NB4 (cell line): ENCODE measurements around the gene VIPR2.

Experiments
- DNase-seq: peaks from one replicate; pipeline ENCODE4 v3.0.0; 2010; ENCODE audit warnings: low read depth
- H3K4me3 ChIP-seq: one replicate; pipeline ENCODE4 v1.5.1; 2011; ENCODE audit warnings: mild to moderate bottlenecking, low read depth, low read length, moderate library complexity
- CTCF ChIP-seq: IDR thresholded peaks from one replicate; pipeline ENCODE4 v1.5.1; 2012; ENCODE audit warnings: low read depth, low read length
- MAX ChIP-seq: IDR thresholded peaks from 2 replicates; pipeline ENCODE4 v1.6.1; 2011; ENCODE audit warnings: low read depth, low read length
- MYC ChIP-seq: IDR thresholded peaks from 2 replicates; pipeline ENCODE4 v1.6.1; 2011; ENCODE audit warnings: low read depth, low read length
- POLR2A ChIP-seq: IDR thresholded peaks from 2 replicates; pipeline ENCODE4 v1.6.1; 2011; ENCODE audit warnings: mild to moderate bottlenecking; ENCODE audit not compliant: insufficient read length; ENCODE audit errors: extremely low read depth

VIPR2 gene

GRCh38 chr7:158997471-158997870, 147.2 kb downstream of the VIPR2 start:
- no peak overlapping the region for H3K4me3 ChIP-seq
- DNase-seq: no peak
- TF ChIP-seq POLR2A: no peak
- TF ChIP-seq MYC: no peak
- no peak for TF ChIP-seq MAX
- TF ChIP-seq CTCF: no peak

GRCh38 chr7:158997110-158997453, 147.6 kb downstream of the VIPR2 start:
- TF ChIP-seq MAX (no peak), MYC (no peak), POLR2A (no peak), CTCF (no peak)
- no peak overlapping the region for H3K4me3 ChIP-seq
- no peak for DNase-seq

GRCh38 chr7:158996214-158997109, 148.2 kb downstream of the VIPR2 start:
- TF ChIP-seq MAX (no peak), CTCF (no peak), MYC (no peak), POLR2A (no peak)
- DNase-seq: no peak
- H3K4me3 ChIP-seq: no peak overlapping the region

GRCh38 chr7:158995514-158995913, 149.2 kb downstream of the VIPR2 start:
- DNase-seq: no peak
- TF ChIP-seq MAX (no peak), CTCF (no peak), POLR2A (no peak), MYC (no peak)
- H3K4me3 ChIP-seq: no peak overlapping the region

GRCh38 chr7:158994687-158995086, 150.0 kb downstream of the VIPR2 start:
- no peak for DNase-seq
- TF ChIP-seq MYC (no peak), CTCF (no peak), MAX (no peak), POLR2A (no peak)
- no peak overlapping the region for H3K4me3 ChIP-seq

GRCh38 chr7:158993591-158993990, 151.1 kb downstream of the VIPR2 start:
- H3K4me3 ChIP-seq: no peak overlapping the region
- TF ChIP-seq MAX: no peak
- TF ChIP-seq POLR2A: no peak
- TF ChIP-seq MYC: no peak
- TF ChIP-seq CTCF: no peak
- no peak for DNase-seq
